Retinal pigment epithelial cell (primary cell): ENCODE results near the gene FAM83F.

ENCODE experiments used
- DNase-seq: peaks from one replicate; pipeline ENCODE4 v3.0.0-alpha.2; 2010; ENCODE audit warnings: low read depth
- H3K4me3 ChIP-seq: 2 replicates; pipeline ENCODE4 v1.5.1; 2011; ENCODE audit warnings: mild to moderate bottlenecking, low read length, control low read depth, moderate library complexity
- CTCF ChIP-seq: conservative IDR thresholded peaks from 2 replicates; pipeline ENCODE4 v1.5.1; 2011; ENCODE audit warnings: low read depth, low read length, control low read depth, inconsistent platforms

The FAM83F gene

GRCh38 chr22:40030026-40030757, 35.4 kb downstream of the FAM83F start:
- no peak for DNase-seq
- no peak for TF ChIP-seq CTCF
- H3K4me3 ChIP-seq, result no peak overlapping the region

DNA sequence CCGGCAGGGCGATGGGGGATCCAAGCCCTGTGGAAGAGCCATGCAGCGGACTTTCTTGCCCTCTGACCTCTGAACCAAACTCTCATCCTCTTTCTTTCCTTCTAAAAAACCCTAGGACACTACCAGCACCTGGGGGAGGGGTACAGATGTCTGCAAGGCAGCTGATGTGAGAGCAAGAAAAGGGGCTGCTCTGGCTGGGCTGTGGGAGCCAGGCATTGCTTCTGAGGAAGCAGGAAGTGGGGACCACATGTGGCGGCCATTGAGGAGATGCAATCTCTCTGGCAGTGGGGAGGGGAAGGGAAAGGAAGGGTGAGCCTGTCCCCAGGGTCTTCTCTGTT, 36.0 kb downstream of the FAM83F start:
- no peak for TF ChIP-seq CTCF
- DNase-seq, result no peak

GRCh38 chr22:40031766-40032470, 37.2 kb downstream of the FAM83F start:
- no peak for DNase-seq
- H3K4me3 ChIP-seq, result no peak overlapping the region
- no peak for TF ChIP-seq CTCF

More for the DNA sequence above, 36.0 kb downstream of the FAM83F start:
- H3K4me3 ChIP-seq, result no peak overlapping the region

DNA sequence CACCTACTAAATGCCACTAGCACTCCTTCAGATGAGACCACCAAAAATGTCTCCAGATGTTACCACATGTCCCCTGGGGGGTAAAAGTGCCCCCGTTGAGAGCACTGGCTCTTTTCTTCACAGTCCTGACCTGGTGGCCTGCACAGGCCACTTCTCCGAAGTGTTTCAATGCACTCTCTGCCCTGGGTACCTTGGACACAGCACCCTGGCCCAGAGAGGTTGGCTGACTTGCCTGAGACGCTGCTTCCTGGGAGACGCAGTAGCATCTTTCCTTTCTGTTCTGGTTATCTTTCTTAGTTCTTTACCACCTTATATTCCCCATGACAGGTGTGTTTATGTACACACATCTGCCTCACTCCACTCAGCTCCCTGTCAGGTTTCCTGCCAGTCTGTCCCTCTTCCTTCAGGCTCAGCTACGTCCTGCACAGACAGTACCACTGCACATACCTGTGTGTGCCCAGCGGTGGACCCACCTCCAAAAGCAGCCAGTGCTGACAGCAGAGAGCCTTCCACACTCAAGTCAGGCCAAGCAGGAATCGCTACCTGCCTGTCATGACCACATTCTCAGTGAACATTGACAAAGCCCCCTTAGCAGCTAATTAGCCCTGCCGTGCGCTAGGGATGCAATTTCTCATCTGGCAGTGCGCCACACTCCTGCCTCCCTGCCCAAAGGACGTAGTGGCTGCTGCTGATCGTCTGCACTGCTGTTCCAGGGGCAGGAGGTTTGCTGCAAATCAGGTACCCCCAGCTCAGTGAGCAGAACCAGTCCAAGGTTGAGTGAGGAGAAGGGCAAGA, 39.0 kb downstream of the FAM83F start:
- no peak for TF ChIP-seq CTCF
- H3K4me3 ChIP-seq, result no peak overlapping the region
- DNase-seq, result no peak

- DNase-seq, result no peak
- TF ChIP-seq CTCF, result no peak
- H3K4me3 ChIP-seq, result no peak overlapping the region
These were observed 40.6 kb downstream of the FAM83F start for GRCh38 chr22:40035351-40035750.

DNA sequence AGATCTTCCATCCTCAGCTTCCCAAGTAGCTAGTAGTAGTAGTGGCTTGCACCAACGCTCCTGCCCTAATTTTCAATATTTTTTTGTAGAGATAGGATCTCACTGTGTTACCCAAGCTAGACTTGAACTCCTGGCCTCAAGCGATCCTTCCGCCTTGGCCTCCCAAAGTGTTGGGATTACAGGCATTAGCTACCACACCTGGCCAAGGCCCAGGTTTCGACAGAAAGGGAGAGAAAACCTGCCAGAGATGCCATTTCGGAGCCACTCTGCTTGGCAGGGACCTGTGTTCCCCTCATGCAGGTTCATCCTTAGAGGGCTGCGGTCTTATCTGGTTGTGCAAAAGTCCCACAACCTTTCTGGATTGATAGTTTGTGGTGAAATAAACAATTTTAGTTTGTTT, 41.4 kb downstream of the FAM83F start:
- no peak overlapping the region for H3K4me3 ChIP-seq
- DNase-seq, result no peak
- TF ChIP-seq CTCF, result no peak
